Measurements from ENCODE around the gene RASGEF1C.

RASGEF1C gene

DNA sequence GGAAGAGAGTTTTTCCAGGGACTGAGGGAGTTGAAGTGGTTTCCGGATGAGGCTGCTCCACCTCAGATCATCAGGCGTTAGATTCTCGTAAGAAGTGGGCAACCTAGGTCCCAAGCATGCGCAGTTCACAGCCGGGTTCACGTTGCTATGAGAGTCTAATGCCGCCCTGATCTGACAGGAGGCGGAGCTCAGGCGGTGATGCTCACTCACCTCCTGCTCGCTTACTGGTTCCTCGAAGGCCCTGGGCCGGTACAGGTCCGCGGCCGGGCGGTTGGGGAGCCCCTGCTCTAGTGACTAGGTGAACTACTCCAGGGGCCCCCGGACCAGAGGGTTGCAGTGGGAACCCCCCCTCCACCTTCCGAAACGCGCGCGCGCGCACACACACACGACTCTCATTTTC is 136.5 kb downstream of the RASGEF1C start:
- H3K27ac ChIP-seq (ENCODE audit: low read depth in 2 of 2, low read length in 2 of 2): peak overlapping the region in 1 of 2 donors; percentile 99
- peak overlapping the region in 1 of 2 donors; percentile 83 for H3K4me3 ChIP-seq (ENCODE audit: low read length in 2 of 2)
- H3K36me3 ChIP-seq (ENCODE audit: control insufficient read depth in 2 of 2, insufficient read depth in 2 of 2, low read length in 2 of 2): no peaks in the 10 kb centered on the region
- peak overlapping the region in 1 of 2 donors; percentile 90 for H3K9ac ChIP-seq (ENCODE audit: low read depth in 1 of 2, low read length in 2 of 2)
- no peaks in the 10 kb centered on the region for H3K9me3 ChIP-seq (ENCODE audit: control insufficient read depth in 2 of 2, low read length in 2 of 2)
- peaks cover 7 to 18% of the 10 kb centered on the region in 2 donors for H3K4me1 ChIP-seq (ENCODE audit: control insufficient read depth in 2 of 2, insufficient read depth in 2 of 2, low read length in 2 of 2)
- no peaks in the 10 kb centered on the region for H3K27me3 ChIP-seq (ENCODE audit: control insufficient read depth in 2 of 2, insufficient read depth in 2 of 2, low read length in 2 of 2)

DNA sequence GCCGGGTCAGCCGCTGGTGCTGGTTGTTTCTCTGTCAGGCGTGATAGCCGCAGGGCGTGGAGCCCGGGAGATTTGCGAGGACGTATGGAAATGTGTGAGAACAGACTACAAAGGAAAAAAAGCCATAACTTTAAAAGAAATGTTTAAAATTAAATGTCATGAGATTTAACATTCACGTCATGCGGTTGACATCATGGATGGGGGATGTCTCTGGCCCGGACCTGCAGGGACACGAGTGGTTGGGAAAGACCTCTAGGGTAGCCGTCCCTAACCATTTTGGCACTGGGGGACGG is 136.8 kb downstream of the RASGEF1C start:
- Histone ChIP-seq H3K9ac (ENCODE audit: low read depth in 1 of 2, low read length in 2 of 2) (peak overlapping the region in 1 of 2 donors; percentile 90), H3K27ac (ENCODE audit: low read depth in 2 of 2, low read length in 2 of 2) (peak overlapping the region; percentile 94 to 99), H3K4me1 (ENCODE audit: control insufficient read depth in 2 of 2, insufficient read depth in 2 of 2, low read length in 2 of 2) (peaks cover 7 to 18% of the 10 kb centered on the region in 2 donors), H3K4me3 (ENCODE audit: low read length in 2 of 2) (peak overlapping the region; percentile 31 to 83), H3K36me3 (ENCODE audit: control insufficient read depth in 2 of 2, insufficient read depth in 2 of 2, low read length in 2 of 2) (no peaks in the 10 kb centered on the region), H3K9me3 (ENCODE audit: control insufficient read depth in 2 of 2, low read length in 2 of 2) (no peaks in the 10 kb centered on the region), H3K27me3 (ENCODE audit: control insufficient read depth in 2 of 2, insufficient read depth in 2 of 2, low read length in 2 of 2) (no peaks in the 10 kb centered on the region)

DNA sequence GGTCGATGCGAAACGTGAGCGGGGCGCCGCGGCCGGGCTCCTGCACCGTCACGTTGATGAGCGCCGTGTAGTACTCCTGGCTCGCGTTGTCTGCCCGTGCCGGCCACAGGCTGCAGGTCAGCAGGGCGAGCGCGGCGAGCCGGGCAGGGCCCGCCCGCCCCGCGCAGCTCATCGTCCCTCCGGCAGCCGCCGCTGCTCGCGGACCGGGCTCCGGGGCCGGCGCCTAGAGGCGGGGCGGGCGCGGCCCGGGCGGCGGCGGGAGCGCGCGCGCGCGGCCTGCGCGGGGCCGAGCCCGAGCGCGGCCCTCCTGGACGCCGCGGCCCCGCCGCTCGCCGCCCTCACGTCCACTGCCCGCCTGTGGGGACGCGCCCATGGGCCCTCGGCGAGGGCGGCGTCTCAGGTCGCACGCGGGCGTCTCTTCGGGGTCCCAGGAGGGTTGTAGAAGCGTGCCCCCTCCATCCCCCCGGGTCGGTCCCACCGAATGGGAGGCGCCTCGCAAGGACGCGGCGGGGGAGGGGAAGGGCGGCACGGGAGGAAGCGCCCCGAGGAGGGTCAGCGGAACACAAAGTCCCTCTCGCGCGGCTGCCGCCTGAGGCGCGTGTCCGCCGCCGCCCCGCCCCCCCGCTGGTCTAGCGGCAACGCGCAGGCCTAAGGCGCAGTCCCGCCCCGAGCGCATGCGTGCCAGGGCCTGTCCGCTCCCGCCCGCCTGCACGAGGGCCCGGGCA is 137.3 kb downstream of the RASGEF1C start, which contains the start of gene RNF130:
Gene RNF130, minus strand, starts transcription at position 229 of the 725 bp plus-strand sequence. Its CDS starts 57 bp downstream, at position 172.
- Histone ChIP-seq H3K4me3 (ENCODE audit: low read length in 2 of 2) (peak within 1 kb of the TSS; percentile 83 to 86), H3K27me3 (ENCODE audit: control insufficient read depth in 2 of 2, insufficient read depth in 2 of 2, low read length in 2 of 2) (no peaks in the 10 kb centered on the region), H3K4me1 (ENCODE audit: control insufficient read depth in 2 of 2, insufficient read depth in 2 of 2, low read length in 2 of 2) (peaks cover 7 to 18% of the 10 kb centered on the region in 2 donors), H3K36me3 (ENCODE audit: control insufficient read depth in 2 of 2, insufficient read depth in 2 of 2, low read length in 2 of 2) (no peaks in the 10 kb centered on the region), H3K9me3 (ENCODE audit: control insufficient read depth in 2 of 2, low read length in 2 of 2) (no peaks in the 10 kb centered on the region), H3K27ac (ENCODE audit: low read depth in 2 of 2, low read length in 2 of 2) (peak within 1 kb of the TSS; percentile 94 to 99), H3K9ac (ENCODE audit: low read depth in 1 of 2, low read length in 2 of 2) (peak within 1 kb of the TSS; percentile 77 to 90)

DNA sequence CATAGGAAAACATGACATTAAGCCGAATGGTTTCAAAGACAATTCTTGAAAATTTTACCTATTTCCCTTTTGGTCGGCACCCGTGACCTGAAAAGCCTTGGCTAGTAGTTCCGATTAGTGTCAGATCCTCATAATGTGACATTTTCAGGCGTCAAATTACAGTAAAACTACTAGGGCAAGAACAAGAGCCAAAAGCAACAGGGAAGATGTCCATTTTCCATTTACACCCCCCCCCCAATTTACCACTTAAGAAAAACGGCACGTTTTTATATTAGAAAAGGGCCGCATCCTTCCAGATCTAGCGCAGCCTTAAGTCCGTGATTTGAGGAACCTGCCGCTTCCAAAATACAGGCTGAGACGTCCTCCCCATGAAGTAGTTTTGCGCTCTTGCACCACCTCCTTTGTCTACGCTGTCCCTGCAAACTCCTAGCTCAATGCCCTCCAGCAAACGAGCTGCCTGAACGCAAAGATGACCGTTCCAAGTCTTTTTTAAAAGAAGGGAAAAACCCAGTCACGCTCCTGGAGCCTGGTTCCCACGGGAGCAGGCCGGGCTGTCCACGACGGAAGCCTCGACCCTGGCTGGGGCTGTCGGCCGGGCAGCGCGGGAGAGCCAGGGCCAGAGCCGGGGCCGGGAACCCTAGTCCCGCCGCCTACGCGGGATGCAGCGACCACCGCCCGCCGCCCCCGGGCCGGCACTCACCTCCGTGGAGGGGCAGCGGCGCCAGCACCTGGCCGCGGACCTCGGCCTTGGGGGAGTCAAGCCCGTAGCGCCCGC is 138.1 kb downstream of the RASGEF1C start:
- Histone ChIP-seq H3K9me3 (ENCODE audit: control insufficient read depth in 2 of 2, low read length in 2 of 2) (no peaks in the 10 kb centered on the region), H3K27me3 (ENCODE audit: control insufficient read depth in 2 of 2, insufficient read depth in 2 of 2, low read length in 2 of 2) (no peaks in the 10 kb centered on the region), H3K9ac (ENCODE audit: low read depth in 1 of 2, low read length in 2 of 2) (peak overlapping the region; percentile 77 to 90), H3K36me3 (ENCODE audit: control insufficient read depth in 2 of 2, insufficient read depth in 2 of 2, low read length in 2 of 2) (no peaks in the 10 kb centered on the region), H3K4me1 (ENCODE audit: control insufficient read depth in 2 of 2, insufficient read depth in 2 of 2, low read length in 2 of 2) (peaks cover 8 to 18% of the 10 kb centered on the region in 2 donors), H3K4me3 (ENCODE audit: low read length in 2 of 2) (peak overlapping the region; percentile 83 to 86), H3K27ac (ENCODE audit: low read depth in 2 of 2, low read length in 2 of 2) (peak overlapping the region; percentile 77 to 99)

DNA sequence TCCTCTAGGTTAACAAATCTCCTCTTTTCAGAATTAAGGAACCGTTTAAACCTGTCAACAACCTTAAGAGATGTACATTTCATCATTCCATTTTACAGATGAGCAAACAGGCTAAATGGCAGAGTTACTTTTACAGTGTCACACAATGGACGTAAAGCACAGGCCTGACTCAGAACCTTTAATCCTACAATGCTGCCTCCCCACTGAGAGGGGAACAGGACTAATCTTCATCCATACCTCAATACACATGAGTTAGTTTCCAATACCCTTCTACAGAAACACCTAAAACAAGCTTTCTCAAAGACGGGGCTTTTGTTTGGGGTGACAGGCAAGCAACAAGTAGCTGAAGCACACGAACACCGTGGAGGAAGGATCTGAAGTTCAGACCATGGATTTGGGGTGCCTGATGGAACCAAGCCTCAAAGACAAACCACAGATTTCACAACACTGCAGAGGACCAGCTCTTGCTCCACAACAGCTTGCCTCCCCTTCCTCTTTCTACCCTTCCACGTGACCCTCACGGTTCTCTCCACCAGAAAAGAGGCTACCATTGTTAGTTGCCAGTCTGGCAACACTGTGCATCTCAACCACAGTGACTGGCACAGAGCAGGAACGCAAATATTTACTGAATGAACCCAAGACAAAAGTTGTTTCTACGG is 139.3 kb downstream of the RASGEF1C start:
- Histone ChIP-seq H3K9me3 (ENCODE audit: control insufficient read depth in 2 of 2, low read length in 2 of 2) (no peaks in the 10 kb centered on the region), H3K4me3 (ENCODE audit: low read length in 2 of 2) (peak overlapping the region; percentile 83 to 86), H3K27me3 (ENCODE audit: control insufficient read depth in 2 of 2, insufficient read depth in 2 of 2, low read length in 2 of 2) (no peaks in the 10 kb centered on the region), H3K4me1 (ENCODE audit: control insufficient read depth in 2 of 2, insufficient read depth in 2 of 2, low read length in 2 of 2) (peaks cover 10 to 18% of the 10 kb centered on the region in 2 donors), H3K36me3 (ENCODE audit: control insufficient read depth in 2 of 2, insufficient read depth in 2 of 2, low read length in 2 of 2) (no peaks in the 10 kb centered on the region), H3K27ac (ENCODE audit: low read depth in 2 of 2, low read length in 2 of 2) (peak overlapping the region; percentile 55 to 77), H3K9ac (ENCODE audit: low read depth in 1 of 2, low read length in 2 of 2) (peak overlapping the region in 1 of 2 donors; percentile 63)

DNA sequence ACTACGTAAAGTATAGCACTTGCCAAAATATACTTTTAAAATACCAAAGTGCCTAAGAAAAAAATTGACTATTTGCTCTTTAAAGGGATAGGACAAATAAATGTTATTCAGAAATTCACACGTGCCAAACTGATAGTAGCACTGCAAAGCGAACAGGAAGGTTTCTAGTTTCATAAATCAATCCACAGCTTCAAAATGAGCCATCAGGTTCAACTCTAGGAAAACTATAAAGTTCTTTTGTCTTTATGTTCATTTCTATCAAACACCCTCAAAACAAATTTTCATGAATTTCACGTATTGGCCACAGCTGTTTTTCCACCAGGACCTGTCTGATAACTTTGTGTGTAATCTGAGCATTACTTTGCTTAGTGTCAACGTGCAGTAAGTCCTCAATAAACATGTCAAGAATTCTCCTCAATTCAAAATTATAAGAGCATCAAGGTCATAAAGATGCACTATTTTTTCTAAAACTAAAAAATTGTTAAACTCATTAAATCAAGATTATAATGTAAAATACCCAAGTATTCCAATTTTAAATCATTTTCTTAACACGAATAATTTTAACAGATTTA is 140.4 kb downstream of the RASGEF1C start:
- Histone ChIP-seq H3K9ac (ENCODE audit: low read depth in 1 of 2, low read length in 2 of 2) (no peak overlapping the region), H3K9me3 (ENCODE audit: control insufficient read depth in 2 of 2, low read length in 2 of 2) (no peaks in the 10 kb centered on the region), H3K27ac (ENCODE audit: low read depth in 2 of 2, low read length in 2 of 2) (no peak overlapping the region), H3K4me1 (ENCODE audit: control insufficient read depth in 2 of 2, insufficient read depth in 2 of 2, low read length in 2 of 2) (peaks cover 10 to 18% of the 10 kb centered on the region in 2 donors), H3K36me3 (ENCODE audit: control insufficient read depth in 2 of 2, insufficient read depth in 2 of 2, low read length in 2 of 2) (no peaks in the 10 kb centered on the region), H3K27me3 (ENCODE audit: control insufficient read depth in 2 of 2, insufficient read depth in 2 of 2, low read length in 2 of 2) (no peaks in the 10 kb centered on the region), H3K4me3 (ENCODE audit: low read length in 2 of 2) (no peak overlapping the region)

DNA sequence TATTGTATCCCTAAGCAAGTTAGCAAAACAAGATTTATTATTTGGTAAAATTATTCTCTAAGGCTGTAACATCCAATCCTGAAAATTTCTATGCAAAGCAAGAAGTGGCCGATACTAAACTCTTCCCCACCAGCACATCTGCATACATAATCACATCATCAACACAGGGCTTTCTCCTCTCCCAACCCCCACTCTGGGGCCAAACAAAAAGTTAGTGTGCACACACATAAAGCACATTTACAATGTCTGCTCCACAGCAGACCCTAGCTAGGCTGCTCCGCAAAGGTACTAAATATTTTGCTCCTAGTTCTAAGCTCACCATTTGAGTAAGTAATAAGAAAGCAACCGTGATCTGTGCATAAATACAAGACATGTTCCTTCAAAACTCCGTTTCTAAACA is 141.0 kb downstream of the RASGEF1C start:
- no peak overlapping the region for H3K4me3 ChIP-seq (ENCODE audit: low read length in 2 of 2)
- no peaks in the 10 kb centered on the region for H3K9me3 ChIP-seq (ENCODE audit: control insufficient read depth in 2 of 2, low read length in 2 of 2)
- H3K4me1 ChIP-seq (ENCODE audit: control insufficient read depth in 2 of 2, insufficient read depth in 2 of 2, low read length in 2 of 2): peaks cover 10 to 18% of the 10 kb centered on the region in 2 donors
- no peaks in the 10 kb centered on the region for H3K36me3 ChIP-seq (ENCODE audit: control insufficient read depth in 2 of 2, insufficient read depth in 2 of 2, low read length in 2 of 2)
- H3K27me3 ChIP-seq (ENCODE audit: control insufficient read depth in 2 of 2, insufficient read depth in 2 of 2, low read length in 2 of 2): no peaks in the 10 kb centered on the region
- H3K9ac ChIP-seq (ENCODE audit: low read depth in 1 of 2, low read length in 2 of 2): no peak overlapping the region
- H3K27ac ChIP-seq (ENCODE audit: low read depth in 2 of 2, low read length in 2 of 2): no peak overlapping the region

DNA sequence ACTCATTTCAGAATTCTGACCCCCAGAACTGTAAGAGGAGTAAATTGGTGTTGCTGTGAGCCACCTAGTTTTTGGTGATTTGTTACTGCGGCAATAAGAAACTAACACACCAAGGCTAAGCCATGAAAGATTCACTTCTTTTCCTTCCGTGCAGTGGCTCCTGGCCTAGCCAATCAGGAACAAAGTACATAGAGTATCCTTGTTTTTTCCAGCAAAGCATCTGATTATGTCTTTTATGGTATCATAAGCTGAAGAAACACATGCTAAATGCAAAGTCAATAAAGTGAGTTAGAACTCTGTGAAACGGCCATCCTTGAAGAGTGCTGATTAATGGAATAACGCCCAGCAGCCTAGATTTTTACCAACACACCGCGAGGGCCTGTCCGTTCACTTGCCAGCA is 148.8 kb downstream of the RASGEF1C start:
- Histone ChIP-seq H3K9me3 (ENCODE audit: control insufficient read depth in 2 of 2, low read length in 2 of 2) (no peaks in the 10 kb centered on the region), H3K9ac (ENCODE audit: low read depth in 1 of 2, low read length in 2 of 2) (no peak overlapping the region), H3K36me3 (ENCODE audit: control insufficient read depth in 2 of 2, insufficient read depth in 2 of 2, low read length in 2 of 2) (no peaks in the 10 kb centered on the region), H3K27ac (ENCODE audit: low read depth in 2 of 2, low read length in 2 of 2) (no peak overlapping the region), H3K4me1 (ENCODE audit: control insufficient read depth in 2 of 2, insufficient read depth in 2 of 2, low read length in 2 of 2) (no peaks in the 10 kb centered on the region), H3K4me3 (ENCODE audit: low read length in 2 of 2) (no peak overlapping the region), H3K27me3 (ENCODE audit: control insufficient read depth in 2 of 2, insufficient read depth in 2 of 2, low read length in 2 of 2) (no peaks in the 10 kb centered on the region)

DNA sequence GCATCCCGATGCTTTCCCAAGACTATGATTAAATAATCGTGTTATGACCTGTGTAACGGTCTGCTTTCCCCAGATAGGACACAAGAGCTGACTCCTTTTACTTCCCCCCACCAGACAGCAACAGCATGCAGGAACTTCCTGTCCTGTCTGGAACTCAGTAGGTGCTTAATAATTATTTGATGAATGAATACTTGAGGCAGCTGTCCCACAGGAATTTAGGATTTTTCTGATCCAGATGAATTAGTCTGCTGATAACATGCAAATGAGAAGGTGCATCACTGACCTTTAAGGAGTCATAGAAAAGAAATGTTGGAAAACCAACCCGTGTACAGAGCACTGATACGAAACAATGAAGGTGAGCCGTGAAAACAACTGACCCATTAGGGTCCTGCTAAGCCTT is 149.7 kb downstream of the RASGEF1C start:
- Histone ChIP-seq H3K27me3 (ENCODE audit: control insufficient read depth in 2 of 2, insufficient read depth in 2 of 2, low read length in 2 of 2) (no peaks in the 10 kb centered on the region), H3K9ac (ENCODE audit: low read depth in 1 of 2, low read length in 2 of 2) (no peak overlapping the region), H3K4me1 (ENCODE audit: control insufficient read depth in 2 of 2, insufficient read depth in 2 of 2, low read length in 2 of 2) (no peaks in the 10 kb centered on the region), H3K9me3 (ENCODE audit: control insufficient read depth in 2 of 2, low read length in 2 of 2) (no peaks in the 10 kb centered on the region), H3K4me3 (ENCODE audit: low read length in 2 of 2) (no peak overlapping the region), H3K27ac (ENCODE audit: low read depth in 2 of 2, low read length in 2 of 2) (no peak overlapping the region), H3K36me3 (ENCODE audit: control insufficient read depth in 2 of 2, insufficient read depth in 2 of 2, low read length in 2 of 2) (no peaks in the 10 kb centered on the region)

DNA sequence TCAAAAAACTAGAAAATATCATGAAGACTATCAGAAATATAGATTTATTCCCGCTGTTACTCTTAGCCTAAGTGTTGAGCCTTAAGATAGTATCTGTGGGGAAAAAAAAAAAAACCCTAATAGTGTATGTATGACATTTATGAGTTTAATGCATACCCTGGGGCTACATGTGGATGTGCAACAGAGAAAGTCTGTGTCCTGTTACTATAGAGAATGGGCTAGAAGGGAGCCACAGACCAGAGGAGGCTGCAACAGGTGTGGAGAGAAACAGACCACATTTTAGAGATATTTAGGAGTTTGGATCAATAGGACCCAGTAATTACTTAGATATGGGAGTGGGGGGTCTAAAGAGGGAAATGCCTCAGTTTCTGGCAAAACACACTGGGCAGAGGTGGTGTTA is 152.9 kb downstream of the RASGEF1C start:
- Histone ChIP-seq H3K27me3 (ENCODE audit: control insufficient read depth in 2 of 2, insufficient read depth in 2 of 2, low read length in 2 of 2) (no peaks in the 10 kb centered on the region), H3K9ac (ENCODE audit: low read depth in 1 of 2, low read length in 2 of 2) (no peak overlapping the region), H3K4me1 (ENCODE audit: control insufficient read depth in 2 of 2, insufficient read depth in 2 of 2, low read length in 2 of 2) (no peaks in the 10 kb centered on the region), H3K9me3 (ENCODE audit: control insufficient read depth in 2 of 2, low read length in 2 of 2) (no peaks in the 10 kb centered on the region), H3K36me3 (ENCODE audit: control insufficient read depth in 2 of 2, insufficient read depth in 2 of 2, low read length in 2 of 2) (no peaks in the 10 kb centered on the region), H3K27ac (ENCODE audit: low read depth in 2 of 2, low read length in 2 of 2) (no peak overlapping the region), H3K4me3 (ENCODE audit: low read length in 2 of 2) (no peak overlapping the region)

Data from mucosa of rectum (tissue), 2 donors.